HG03460 (cell line): ENCODE measurements around the gene TMEM161A.
"Not testable (repeated sequence)": the region's sequence is repeated elsewhere in the genome, so short reads cannot be mapped to it uniquely, and the experiment has no call there.

Experiments used
- ATAC-seq: cut with Tn5 transposase; IDR thresholded peaks from one replicate; pipeline ENCODE4 v1.9.1; 2021; ENCODE audit not compliant: unreplicated experiment

Gene TMEM161A

DNA sequence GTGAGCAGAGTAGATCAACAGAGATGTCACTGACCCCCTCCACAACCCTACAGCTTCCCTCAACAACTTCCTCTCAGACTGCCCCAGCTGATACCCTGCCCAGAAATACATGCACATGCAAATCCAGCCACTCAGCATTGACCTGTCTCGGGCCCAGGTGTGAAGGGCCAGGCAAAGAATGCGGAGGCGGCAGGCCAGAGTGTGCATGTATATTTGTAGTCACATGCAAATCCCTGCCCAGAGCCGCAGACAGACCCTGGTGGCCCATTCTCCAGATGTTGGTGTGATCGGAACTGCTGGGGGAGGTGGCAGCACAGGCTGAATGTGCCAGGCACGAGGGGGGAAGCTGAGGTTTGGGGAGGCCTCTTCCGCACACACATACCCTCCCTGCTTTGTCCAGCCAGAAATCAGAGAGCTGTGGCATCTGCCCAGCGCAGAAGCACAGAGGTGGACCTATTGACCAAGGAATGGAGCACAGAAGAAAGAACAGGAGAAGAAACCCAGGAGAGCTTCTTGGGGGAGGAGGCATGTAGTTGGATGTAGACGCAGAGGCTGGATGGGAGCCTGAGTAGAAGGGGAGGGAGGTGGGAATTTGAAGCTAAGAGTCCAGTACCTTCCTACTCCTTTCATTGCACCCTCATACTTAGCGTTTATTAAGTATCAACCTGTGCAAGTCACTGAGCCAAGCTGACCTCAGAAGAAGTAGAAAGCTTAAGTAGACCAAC, 17.4 kb upstream of the TMEM161A start:
- peak; percentile 57 for ATAC-seq

GRCh38 chr19:19154768-19155494, 16.7 kb upstream of the TMEM161A start:
- ATAC-seq: no peak

- ATAC-seq: no peak
These were observed 14.5 kb upstream of the TMEM161A start for GRCh38 chr19:19152668-19153384.

DNA sequence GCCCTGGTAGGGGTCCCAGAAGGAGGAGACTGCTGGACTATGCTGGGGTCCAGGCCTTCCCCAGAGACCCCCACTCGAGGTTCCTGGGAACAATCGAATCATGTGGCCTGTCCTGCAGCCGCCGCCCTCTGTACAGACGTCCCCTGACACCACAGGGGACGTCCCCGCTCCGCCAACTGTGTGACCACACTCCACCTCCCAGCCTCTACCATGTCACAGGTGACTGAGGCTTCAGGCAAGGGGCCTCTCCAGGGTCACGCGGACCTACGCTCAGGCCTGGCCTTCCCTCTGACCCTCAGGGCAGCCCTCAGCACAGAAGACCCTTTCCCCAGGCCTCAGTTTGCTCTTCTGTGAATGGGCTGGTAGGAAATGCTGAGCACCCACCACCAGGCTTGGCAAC, 13.1 kb upstream of the TMEM161A start:
- no peak for ATAC-seq

DNA sequence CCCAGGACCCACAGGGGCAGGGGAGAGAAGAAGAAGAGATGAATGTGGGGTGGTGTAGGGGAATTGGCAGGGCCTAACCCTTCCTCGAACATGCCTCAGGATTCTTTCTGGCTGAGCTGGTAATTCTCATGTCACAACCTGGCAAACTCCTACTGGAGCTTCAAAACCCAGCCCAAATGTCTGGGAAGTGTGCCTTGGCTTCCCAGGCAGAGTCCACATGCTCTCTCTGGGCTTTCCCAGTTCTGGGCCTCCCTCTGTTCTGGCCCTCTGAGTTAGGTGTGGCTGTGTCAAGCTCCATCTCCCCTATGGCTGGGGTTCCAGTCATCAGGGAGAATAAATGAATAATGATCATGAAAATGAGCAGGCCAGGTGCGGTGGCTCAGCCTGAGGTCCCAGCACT, 11.2 kb upstream of the TMEM161A start:
- ATAC-seq: no peak

GRCh38 chr19:19148504-19148903, 10.2 kb upstream of the TMEM161A start:
- not testable (repeated sequence) for ATAC-seq

DNA sequence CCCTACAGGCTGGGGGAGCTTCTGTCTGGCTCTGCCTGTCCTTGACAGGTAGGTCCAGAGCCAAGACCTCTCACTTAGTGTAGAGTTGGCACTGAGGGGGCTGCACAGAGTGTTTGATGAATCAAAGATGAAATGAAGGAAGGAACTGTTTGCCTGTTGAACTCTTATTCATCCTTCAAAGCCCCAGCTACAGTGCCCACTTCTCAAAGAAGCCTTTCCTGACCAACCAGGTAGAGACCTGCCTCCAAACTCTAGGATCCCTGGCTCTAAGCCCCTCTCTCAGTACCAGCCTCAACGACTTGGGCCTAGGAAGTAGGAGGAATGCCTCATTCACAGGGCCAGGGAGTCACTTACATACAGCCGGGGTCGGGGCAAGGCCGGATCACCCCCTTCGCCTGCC, 9.1 kb upstream of the TMEM161A start:
- no peak for ATAC-seq

- no peak for ATAC-seq
These were observed 8.6 kb upstream of the TMEM161A start for GRCh38 chr19:19146865-19147264.

DNA sequence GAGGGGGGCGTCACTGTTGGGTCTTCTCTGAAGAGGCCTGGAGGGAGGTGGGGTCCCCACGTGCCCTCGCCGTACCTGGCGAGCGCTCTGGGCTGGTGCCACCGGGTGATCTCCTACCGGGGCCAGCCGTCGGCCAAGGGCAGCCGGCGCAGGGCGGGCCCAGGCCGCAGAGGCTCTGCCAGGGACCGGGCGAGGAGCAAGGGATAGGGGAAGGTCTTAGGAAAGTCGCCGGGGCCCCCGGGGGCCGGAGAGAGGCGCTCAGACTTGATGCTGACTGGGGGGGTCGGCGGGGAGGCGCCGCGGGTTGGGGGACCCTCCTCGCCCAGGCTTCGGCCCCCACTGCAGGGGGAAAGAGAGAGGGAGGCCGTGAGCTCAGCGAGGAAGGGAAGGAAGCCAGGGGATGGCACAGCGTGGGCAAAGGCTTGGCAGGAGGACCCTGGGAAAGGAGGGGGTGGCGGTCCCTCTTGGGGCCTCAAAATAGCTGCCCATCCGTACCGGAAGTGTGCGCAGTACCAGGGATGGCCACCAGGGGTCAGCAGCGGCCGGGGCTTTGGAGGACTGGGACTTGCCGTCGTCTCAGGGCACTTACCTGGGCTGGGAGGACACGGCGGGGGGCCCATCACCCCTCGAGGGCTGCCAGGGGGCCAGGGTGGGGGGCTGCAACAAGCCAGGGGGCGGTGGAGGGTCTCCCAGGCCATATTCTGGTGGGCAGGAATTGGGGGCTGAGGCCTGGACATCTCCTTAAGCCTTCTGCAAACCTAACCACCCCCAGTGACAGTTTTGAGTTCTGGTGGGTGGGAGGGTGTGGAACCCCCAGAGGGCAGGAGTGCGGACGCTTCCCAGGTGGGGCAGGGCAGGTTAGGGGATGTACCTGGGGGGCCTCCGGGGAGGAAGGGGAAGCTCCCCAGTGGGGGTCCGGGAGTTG, 7.7 kb upstream of the TMEM161A start:
- ATAC-seq: no peak

GRCh38 chr19:19145281-19145680, 7.0 kb upstream of the TMEM161A start:
- no peak for ATAC-seq

DNA sequence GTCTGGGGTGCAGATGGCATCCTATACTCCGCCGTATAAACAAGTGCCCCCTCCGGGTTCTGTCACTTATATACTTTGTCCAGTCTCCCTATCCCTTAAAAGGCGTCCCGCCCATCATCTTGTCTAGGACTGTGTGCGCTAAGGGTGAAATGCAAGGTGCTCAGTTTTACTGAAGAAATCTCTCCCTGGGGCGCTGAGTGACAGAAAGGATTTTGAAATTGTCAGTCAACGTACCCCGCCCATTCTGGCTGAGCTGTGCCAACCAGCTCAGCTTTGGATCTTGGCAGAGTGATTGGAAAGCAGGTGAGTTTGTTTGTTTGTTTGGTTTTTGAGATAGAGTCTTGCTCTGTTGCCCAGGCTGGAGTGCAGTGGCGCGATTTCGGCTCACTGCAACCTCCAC, 4.1 kb upstream of the TMEM161A start:
- no peak for ATAC-seq

DNA sequence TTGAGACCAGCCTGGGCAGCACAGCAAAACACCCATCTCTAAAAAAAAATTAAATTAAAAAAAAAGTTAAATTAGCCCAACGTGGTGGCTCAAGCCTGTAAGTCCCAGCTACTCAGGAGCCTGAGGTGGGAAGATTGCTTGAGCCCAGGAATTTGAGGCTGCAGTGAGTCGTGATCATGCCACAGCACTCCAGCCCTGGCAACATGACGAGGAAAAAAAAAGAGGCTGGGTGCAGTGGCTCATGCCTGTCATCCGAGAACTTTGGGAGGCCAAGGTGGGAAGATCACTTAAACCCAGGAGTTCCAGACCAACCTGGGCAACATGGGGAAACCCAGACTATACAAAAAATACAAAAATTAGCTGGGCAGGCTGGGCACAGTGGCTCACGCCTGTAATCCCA, 2.2 kb upstream of the TMEM161A start:
- no peak for ATAC-seq

GRCh38 chr19:19139876-19140229, 1.6 kb upstream of the TMEM161A start:
- no peak for ATAC-seq

DNA sequence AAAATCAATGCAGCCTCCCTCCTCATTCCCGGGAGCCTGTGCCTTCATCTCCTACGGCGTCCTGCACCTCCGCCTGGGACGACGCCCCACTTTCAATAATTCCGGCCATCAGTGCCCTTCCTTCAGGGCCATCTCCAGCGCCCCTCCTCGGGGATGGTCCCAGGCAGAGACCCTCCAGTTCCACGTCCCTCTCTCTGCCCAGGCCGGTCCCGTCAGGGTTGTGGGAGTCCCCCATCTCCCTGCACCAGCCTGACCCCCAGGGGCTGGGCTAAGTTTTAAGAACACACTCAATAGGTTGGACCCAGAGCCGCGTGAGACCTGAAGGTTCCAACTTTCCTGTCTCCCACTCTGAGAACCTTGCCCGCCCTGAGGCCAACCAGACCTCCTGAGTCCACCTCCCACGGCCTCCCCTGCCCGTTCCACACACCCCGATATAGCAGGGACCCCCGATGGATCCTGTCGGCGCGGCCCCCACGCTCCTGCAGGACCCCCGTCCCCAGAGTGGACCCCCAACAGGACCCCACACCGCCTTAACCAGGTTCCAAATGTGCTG, 646 bp downstream of the TMEM161A start:
- ATAC-seq: no peak

- ATAC-seq: not testable (repeated sequence)
These were observed 2.6 kb downstream of the TMEM161A start for GRCh38 chr19:19135713-19136112.

DNA sequence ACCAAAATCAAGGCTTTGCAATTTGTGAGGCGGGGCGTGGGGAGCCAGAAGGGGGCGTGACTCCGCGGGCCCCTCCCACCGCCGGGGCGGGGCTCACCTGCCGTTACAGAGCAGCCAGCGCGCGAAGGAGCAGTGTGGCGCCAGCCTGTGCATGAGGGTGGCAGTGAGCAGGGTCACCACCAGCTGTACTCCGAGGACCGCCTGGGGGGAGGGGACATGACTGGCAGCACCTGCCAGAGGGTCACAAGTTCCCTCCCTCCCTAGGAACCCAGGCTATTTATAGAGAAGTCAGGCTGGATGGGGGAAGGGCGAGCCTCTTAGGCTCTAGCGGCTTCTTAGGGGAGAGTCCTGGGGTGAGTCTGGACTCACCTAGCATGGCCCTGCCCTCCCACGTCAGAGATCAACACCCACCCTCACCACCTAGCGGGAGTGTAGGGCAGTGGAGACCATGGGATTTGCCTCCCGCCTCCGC, 3.6 kb downstream of the TMEM161A start:
- ATAC-seq: no peak

GRCh38 chr19:19133985-19134384, 4.3 kb downstream of the TMEM161A start:
- no peak for ATAC-seq

- no peak for ATAC-seq
These were observed 5.4 kb downstream of the TMEM161A start for GRCh38 chr19:19132912-19133311.

DNA sequence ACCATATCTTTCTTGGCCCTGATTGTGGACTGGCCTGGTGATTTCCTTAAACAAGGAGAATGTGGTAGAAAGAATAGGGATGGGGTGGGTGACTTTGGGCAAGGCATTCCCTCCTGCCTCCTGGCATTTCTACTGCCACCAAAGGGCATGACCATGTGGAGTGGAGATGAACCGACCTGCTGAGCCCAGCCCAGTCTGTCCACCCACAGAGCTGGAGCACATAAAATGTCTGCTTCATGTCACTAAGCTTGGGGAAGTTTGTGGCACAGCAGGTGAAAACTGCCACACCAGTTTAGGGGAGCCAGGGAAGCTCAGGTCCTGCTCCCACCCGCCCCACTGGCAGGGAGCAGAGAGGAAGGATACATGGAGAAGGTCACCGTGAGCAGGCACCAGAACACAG, 6.3 kb downstream of the TMEM161A start:
- no peak for ATAC-seq

- no peak for ATAC-seq
These were observed 12.2 kb downstream of the TMEM161A start for GRCh38 chr19:19126102-19126501.

DNA sequence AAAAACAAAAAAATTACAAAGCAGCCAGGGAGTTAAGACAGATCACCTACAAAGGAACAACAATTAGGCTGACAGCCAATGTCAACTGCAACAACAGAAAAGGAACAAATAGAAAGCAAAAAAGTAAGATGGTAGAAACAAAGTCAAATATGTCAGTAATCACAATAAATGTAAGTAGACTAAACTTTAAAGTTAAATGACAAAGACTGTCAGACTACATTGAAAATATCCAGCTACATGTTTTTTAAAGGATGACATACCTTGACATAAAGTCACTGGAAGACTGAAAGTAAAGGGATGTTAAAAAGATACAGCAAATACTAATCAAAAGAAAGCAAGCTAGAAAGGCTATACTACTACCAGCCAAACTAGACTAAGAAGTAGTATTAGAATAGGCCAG, 14.9 kb downstream of the TMEM161A start:
- ATAC-seq: no peak
